HEK293 (cell line): ENCODE data around the gene DLEC1.

Source experiments
- CTCF ChIP-seq: fragments of 450-650 bp; formaldehyde crosslinking; IDR thresholded peaks from 2 replicates; pipeline ENCODE4 v1.5.1; 2016; ENCODE audit warnings: missing biosample characterization, missing genetic modification characterization
- KLF7 ChIP-seq: fragments of 450-650 bp; formaldehyde crosslinking; IDR thresholded peaks from 2 replicates; pipeline ENCODE4 v1.5.1; 2016; ENCODE audit warnings: missing biosample characterization, missing genetic modification characterization, borderline replicate concordance
- SP2 ChIP-seq: fragments of 450-650 bp; formaldehyde crosslinking; IDR thresholded peaks from 2 replicates; pipeline ENCODE4 v1.5.1; 2016; ENCODE audit warnings: missing biosample characterization, missing genetic modification characterization
- ZBTB17 ChIP-seq: fragments of 450-650 bp; formaldehyde crosslinking; IDR thresholded peaks from 2 replicates; pipeline ENCODE4 v1.5.1; 2016; ENCODE audit warnings: missing biosample characterization, missing genetic modification characterization
- ZNF133 ChIP-seq: fragments of 450-650 bp; formaldehyde crosslinking; IDR thresholded peaks from 2 replicates; pipeline ENCODE4 v1.5.1; 2016; ENCODE audit warnings: missing biosample characterization, missing genetic modification characterization
- ZNF140 ChIP-seq: fragments of 450-650 bp; formaldehyde crosslinking; IDR thresholded peaks from 2 replicates; pipeline ENCODE4 v1.5.1; 2016; ENCODE audit warnings: missing biosample characterization, missing genetic modification characterization
- ZNF274 ChIP-seq, 2 experiments: fragments of 200-500 bp in 1 of 2; fragments of 450-650 bp in 1 of 2; sonication (Bioruptor generic) in 1 of 2; formaldehyde crosslinking in 1 of 2; IDR thresholded peaks; 2 replicates each; pipeline versions ENCODE4 v1.5.1 to v1.6.1; 2014 to 2016; ENCODE audit warnings: borderline replicate concordance in 1 of 2, inconsistent platforms in 1 of 2, low read length in 1 of 2, missing biosample characterization in 1 of 2, missing genetic modification characterization in 1 of 2
- ZNF324 ChIP-seq: fragments of 450-650 bp; formaldehyde crosslinking; IDR thresholded peaks from 2 replicates; pipeline ENCODE4 v1.5.1; 2016; ENCODE audit warnings: missing biosample characterization, missing genetic modification characterization
- ZNF335 ChIP-seq: fragments of 450-650 bp; formaldehyde crosslinking; conservative IDR thresholded peaks from 2 replicates; pipeline ENCODE4 v1.5.1; 2016; ENCODE audit warnings: missing biosample characterization, missing genetic modification characterization
- ZNF561 ChIP-seq: fragments of 450-650 bp; IDR thresholded peaks from 2 replicates; pipeline ENCODE4 v1.5.1; 2018; ENCODE audit warnings: missing biosample characterization, missing genetic modification characterization, borderline replicate concordance
- ZNF645 ChIP-seq: fragments of 450-650 bp; formaldehyde crosslinking; IDR thresholded peaks from 2 replicates; pipeline ENCODE4; 2016; ENCODE audit warnings: missing biosample characterization, missing genetic modification characterization
- ZNF660 ChIP-seq: fragments of 450-650 bp; IDR thresholded peaks from 2 replicates; pipeline ENCODE4 v1.5.1; 2018; ENCODE audit warnings: missing biosample characterization, mild to moderate bottlenecking, missing genetic modification characterization
- ZNF707 ChIP-seq: fragments of 450-650 bp; formaldehyde crosslinking; IDR thresholded peaks from 2 replicates; pipeline ENCODE4 v1.5.1; 2016; ENCODE audit warnings: missing biosample characterization, missing genetic modification characterization
- ZNF843 ChIP-seq: fragments of 450-650 bp; formaldehyde crosslinking; IDR thresholded peaks from 2 replicates; pipeline ENCODE4 v1.5.1; 2016; ENCODE audit warnings: missing biosample characterization, missing genetic modification characterization

DNA sequence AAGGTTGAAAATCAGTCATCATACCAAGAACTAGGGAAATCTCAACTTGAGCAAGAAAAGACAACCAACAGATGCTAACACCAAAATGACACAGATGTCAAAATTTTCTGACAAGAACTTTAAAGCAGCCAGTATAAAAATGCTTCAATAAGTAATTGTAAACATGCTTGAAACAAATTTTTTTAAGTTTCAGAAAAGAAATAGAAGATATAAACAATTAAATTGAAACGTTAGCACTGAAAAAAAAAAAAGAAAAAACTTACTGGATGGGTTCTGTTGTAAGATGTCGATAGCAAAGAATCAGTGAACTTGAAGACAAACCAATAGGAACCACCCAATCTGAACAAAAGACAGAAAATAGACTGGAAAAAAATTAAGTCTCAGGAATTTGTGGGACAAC is 107.5 kb downstream of the DLEC1 start:
- TF ChIP-seq CTCF (tag by site-specific recombination) (no peak), ZNF707 (tag by site-specific recombination) (no peak), ZNF274 (IDR thresholded peaks at IDR 0.05; ENCODE audit: low read length) (no peak), ZNF274 (tag by site-specific recombination; IDR thresholded peaks at IDR 0.05; ENCODE audit: borderline replicate concordance) (no peak), ZNF843 (tag by site-specific recombination) (no peak), ZNF140 (tag by site-specific recombination) (no peak), KLF7 (tag by site-specific recombination) (no peak), SP2 (tag by site-specific recombination) (no peak), ZNF335 (tag by site-specific recombination) (no peak), ZNF324 (no peak), ZNF645 (tag by site-specific recombination) (no peak), ZNF133 (tag by site-specific recombination) (no peak), ZNF561 (tag by site-specific recombination) (no peak), ZBTB17 (tag by site-specific recombination) (no peak), ZNF660 (tag by site-specific recombination) (no peak)
